ENCODE measurements around the gene TUBA1C. TPM values are rescaled to one million over a fixed set of nuclear protein-coding genes. Genes with fewer than 3 reads are reported as not detected.

The TUBA1C gene
- total and polyA plus RNA-seq, 2 of the 8 experiments (the other 6 are each of a cell fraction or from before 2014, with no cell fraction given), result 504 to 3,101 TPM

- H2BK15ac ChIP-seq (ENCODE audit: low read length), result no peak overlapping the region
- no peak overlapping the region for H3K4me2 ChIP-seq (ENCODE audit: insufficient read depth in 1 of 2, low read depth in 2 of 2, low read length in 2 of 2)
- no peak overlapping the region for H2AFZ ChIP-seq (ENCODE audit: low read length)
- no peaks in the 10 kb centered on the region for H3K9me3 ChIP-seq (ENCODE audit: insufficient read depth in 2 of 2, low read depth in 1 of 2, low read length in 1 of 2)
- H2BK20ac ChIP-seq (ENCODE audit: low read length), result no peak overlapping the region
- no peak overlapping the region for H4K5ac ChIP-seq (ENCODE audit: insufficient read length, low read depth, low read length)
- POLR2A ChIA-PET (ENCODE audit: partially characterized antibody), result interaction anchor here (0.6 to 3.7 kb wide), 5 partner anchors 9 to 96 kb away, joined by 3 to 20 read pairs (median 7); partner anchors contain the start of genes TUBA1B and TUBA1C
- H3K36me3 ChIP-seq (ENCODE audit: control insufficient read depth in 2 of 4, insufficient read depth in 4 of 4, low read length in 3 of 4), result no peaks in the 10 kb centered on the region
- no peak overlapping the region for H3K4ac ChIP-seq (replicated peaks; ENCODE audit: insufficient read length, low read depth, low read length)
- no peak overlapping the region for H3K56ac ChIP-seq (replicated peaks; ENCODE audit: insufficient read length, low read depth, low read length)
- H3K27me3 ChIP-seq (replicated peaks in 1 of 4; ENCODE audit: control insufficient read depth in 3 of 4, extremely low read depth in 1 of 4, insufficient read depth in 3 of 4, low read length in 3 of 4), result no peaks in the 10 kb centered on the region
- no peak overlapping the region for H4K91ac ChIP-seq (replicated peaks; ENCODE audit: insufficient read length, low read length)
- no peak overlapping the region for H3K18ac ChIP-seq (ENCODE audit: extremely low read depth, low read length)
- no peak overlapping the region for H2BK12ac ChIP-seq (ENCODE audit: low read depth, low read length)
- no peak for FAIRE-seq
- no peak overlapping the region for H3K9ac ChIP-seq (replicated peaks in 1 of 4; ENCODE audit: extremely low read depth in 1 of 4, low read depth in 3 of 4, low read length in 3 of 4)
- no peak overlapping the region for H2BK120ac ChIP-seq (replicated peaks; ENCODE audit: low read depth, low read length)
- H3K4me3 ChIP-seq (ENCODE audit: extremely low read depth in 1 of 4, insufficient read depth in 2 of 4, low read depth in 3 of 4, low read length in 4 of 4), result no peak overlapping the region
- no peak overlapping the region for H2AK5ac ChIP-seq (ENCODE audit: low read depth, low read length)
- H4K8ac ChIP-seq (ENCODE audit: extremely low read depth, insufficient read depth, low read length), result no peak overlapping the region
- no peaks in the 10 kb centered on the region for H3K4me1 ChIP-seq (replicated peaks in 1 of 4; ENCODE audit: control insufficient read depth in 3 of 4, insufficient read depth in 4 of 4, low read length in 3 of 4)
- no peak overlapping the region for H3K23ac ChIP-seq (ENCODE audit: insufficient read length)
- H3K79me1 ChIP-seq (ENCODE audit: low read depth, low read length), result no peaks in the 10 kb centered on the region
- no peak overlapping the region for H2BK5ac ChIP-seq (ENCODE audit: low read depth, low read length)
- no peaks in the 10 kb centered on the region for H3K79me2 ChIP-seq (ENCODE audit: control insufficient read depth in 1 of 2, insufficient read depth in 2 of 2, low read length in 2 of 2)
- H4K20me1 ChIP-seq (replicated peaks in 1 of 2; ENCODE audit: control insufficient read depth in 1 of 2, insufficient read depth in 2 of 2, low read length in 2 of 2), result no peaks in the 10 kb centered on the region
- 87% methylated on average over 3 of the region's 3 CpGs; no CpG with 5 or more reads in 1 of the 2 experiments for WGBS, 2 experiments (ENCODE audit: extremely low coverage in 1 of 2, insufficient coverage in 1 of 2, insufficient read length in 1 of 2, insufficient replicate concordance in 2 of 2, low coverage in 1 of 2, low lambda C conversion rate in 2 of 2, missing lambda C conversion rate in 1 of 2)
- no peak overlapping the region for H3K27ac ChIP-seq (ENCODE audit: low read depth, low read length)
- TF ChIP-seq RXRA (IDR thresholded peaks at IDR 0.05; ENCODE audit: insufficient read depth, low read depth, low read length), result no peak
- CTCF ChIA-PET (ENCODE audit: partially characterized antibody), result interaction anchor here (0.6 to 4.8 kb wide), 6 partner anchors 10 to 323 kb away, joined by 3 to 34 read pairs (median 3); no protein-coding TSS in a partner anchor
- no peak overlapping the region for H3K14ac ChIP-seq (ENCODE audit: insufficient read length)
- H3K23me2 ChIP-seq (ENCODE audit: low read depth, low read length), result no peaks in the 10 kb centered on the region
- DNase-seq (ENCODE audit: low read depth in 1 of 2, low spot score in 2 of 2), result no peak
Observed at GRCh38 chr12:49223590-49224369, 41.1 kb upstream of the TUBA1C start.

All from H1 (cell line).